Left lung (tissue), 10 donors: ENCODE measurements around the gene SMURF1. TPM values are rescaled to one million over a fixed set of nuclear protein-coding genes. Genes with fewer than 3 reads are reported as not detected.

Source experiments
- ATAC-seq: fragments of 200-7000 bp; cut with Tn5 transposase; one replicate; pipeline ENCODE4 v1.9.1; 2020; ENCODE audit warnings: moderate library complexity
- DNase-seq, 4 donors: peaks; one replicate each; pipeline ENCODE4 v3.0.0-alpha.2; 2013 to 2020
- H3K27ac ChIP-seq, 2 donors: fragments of 200-600 bp; sonication (generic) in 1 of 2; one replicate each; pipeline versions ENCODE4 v1.5.0 to v1.8.0; 2020 to 2021
- H3K27me3 ChIP-seq, 2 donors: fragments of 200-600 bp; sonication (generic) in 1 of 2; one replicate each; pipeline versions ENCODE4 v1.5.0 to v1.8.0; 2020 to 2021
- H3K36me3 ChIP-seq, 2 donors: fragments of 200-600 bp; sonication (generic) in 1 of 2; one replicate each; pipeline versions ENCODE4 v1.5.0 to v1.8.0; 2020 to 2021
- H3K4me1 ChIP-seq, 2 donors: fragments of 200-600 bp; one replicate each; pipeline ENCODE4 v1.8.0; 2021
- H3K4me3 ChIP-seq, 2 donors: fragments of 200-600 bp; sonication (generic) in 1 of 2; one replicate each; pipeline versions ENCODE4 v1.5.0 to v1.8.0; 2020 to 2021; ENCODE audit warnings: mild to moderate bottlenecking in 1 of 2
- H3K9me3 ChIP-seq, 2 donors: fragments of 200-600 bp; sonication (generic) in 1 of 2; one replicate each; pipeline versions ENCODE4 v1.5.0 to v1.8.0; 2020 to 2021
- CTCF ChIP-seq, 2 donors: fragments of 200-600 bp; sonication (generic) in 1 of 2; IDR thresholded peaks; one replicate each; pipeline versions ENCODE4 v1.5.0 to v1.8.0; 2021; ENCODE audit warnings: antibody characterized with exemption in 2 of 2
- intact Hi-C, 2 donors: fragments of 100-400 bp; cut with DNase I; formaldehyde crosslinking; loops; one replicate each; pipeline versions ENCODE4 v1.11.2 to v1.14.2; 2022
- polyA plus RNA-seq, 6 donors: library from polyadenylated mRNA; unstranded; fragments of 120-200 nt; gene quantifications; one replicate each; pipeline ENCODE4 v1.2.1, GENCODE V29; 2013; ENCODE audit not compliant: insufficient read length in 6 of 6
- total RNA-seq, 2 donors: library from RNA; stranded (reverse); fragmentation: NEBNext Ultra II Directional; extraction: Animal tissue kit (Norgen Biotek cat#: 25700); gene quantifications; one replicate each; pipeline ENCODE4 v1.2.1, GENCODE V29; 2021
- donor health status: DM: no; HTN: yes; CAD: no.
- donor health status: DM: no; HTN: no; CAD: no.

The SMURF1 gene
- total and polyA plus RNA-seq, 8 donors: 15.6 to 43.4 (median 18.3) TPM

GRCh38 chr7:99002148-99002826, 141.6 kb downstream of the SMURF1 start:
- intact Hi-C loops: no loop called here
- TF ChIP-seq CTCF (IDR thresholded peaks at IDR 0.05): no peak
- DNase-seq (no peak), ATAC-seq (peak; percentile 73)
- H3K27ac ChIP-seq: no peak overlapping the region
- peaks cover 0 to 95% of the 10 kb centered on the region in 2 donors for H3K36me3 ChIP-seq
- H3K4me3 ChIP-seq: no peak overlapping the region
- no peaks in the 10 kb centered on the region for H3K4me1 ChIP-seq
- no peaks in the 10 kb centered on the region for H3K9me3 ChIP-seq
- H3K27me3 ChIP-seq: no peaks in the 10 kb centered on the region

GRCh38 chr7:99001482-99002147, 142.3 kb downstream of the SMURF1 start:
- peaks cover 0 to 93% of the 10 kb centered on the region in 2 donors for H3K36me3 ChIP-seq
- H3K4me3 ChIP-seq: no peak overlapping the region
- no peaks in the 10 kb centered on the region for H3K27me3 ChIP-seq
- ATAC-seq (no peak), DNase-seq (no peak)
- H3K4me1 ChIP-seq: no peaks in the 10 kb centered on the region
- H3K9me3 ChIP-seq: no peaks in the 10 kb centered on the region
- TF ChIP-seq CTCF (IDR thresholded peaks at IDR 0.05): no peak
- intact Hi-C loops: no loop called here
- no peak overlapping the region for H3K27ac ChIP-seq

DNA sequence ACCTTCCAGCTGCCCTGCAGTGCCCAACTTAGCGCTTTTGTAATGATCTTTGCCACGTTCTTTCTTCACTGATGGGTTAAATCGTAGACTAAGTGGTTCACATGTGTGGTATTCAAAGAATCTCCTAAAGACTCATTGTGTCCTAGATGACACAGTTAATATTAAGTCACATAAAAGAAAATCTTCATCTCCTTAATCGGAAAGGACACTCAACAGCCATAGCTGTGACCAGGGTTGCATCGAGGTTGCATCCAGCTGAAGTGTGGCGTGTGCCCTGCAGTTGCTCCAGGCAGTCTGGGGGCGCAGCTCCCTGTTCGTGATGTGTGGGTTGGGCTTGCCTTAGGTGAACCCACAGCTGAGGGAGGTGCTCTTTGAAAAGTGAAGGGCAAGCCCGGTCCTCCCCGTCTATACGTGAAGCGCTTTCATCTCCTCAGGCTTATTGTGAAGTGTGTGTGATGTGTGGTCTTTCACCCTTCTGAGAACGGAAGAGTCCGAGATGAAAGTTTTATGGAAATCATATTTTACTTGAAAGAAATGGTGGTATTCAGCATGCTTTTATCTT, 142.9 kb downstream of the SMURF1 start:
- intact Hi-C loops: no loop called here

DNA sequence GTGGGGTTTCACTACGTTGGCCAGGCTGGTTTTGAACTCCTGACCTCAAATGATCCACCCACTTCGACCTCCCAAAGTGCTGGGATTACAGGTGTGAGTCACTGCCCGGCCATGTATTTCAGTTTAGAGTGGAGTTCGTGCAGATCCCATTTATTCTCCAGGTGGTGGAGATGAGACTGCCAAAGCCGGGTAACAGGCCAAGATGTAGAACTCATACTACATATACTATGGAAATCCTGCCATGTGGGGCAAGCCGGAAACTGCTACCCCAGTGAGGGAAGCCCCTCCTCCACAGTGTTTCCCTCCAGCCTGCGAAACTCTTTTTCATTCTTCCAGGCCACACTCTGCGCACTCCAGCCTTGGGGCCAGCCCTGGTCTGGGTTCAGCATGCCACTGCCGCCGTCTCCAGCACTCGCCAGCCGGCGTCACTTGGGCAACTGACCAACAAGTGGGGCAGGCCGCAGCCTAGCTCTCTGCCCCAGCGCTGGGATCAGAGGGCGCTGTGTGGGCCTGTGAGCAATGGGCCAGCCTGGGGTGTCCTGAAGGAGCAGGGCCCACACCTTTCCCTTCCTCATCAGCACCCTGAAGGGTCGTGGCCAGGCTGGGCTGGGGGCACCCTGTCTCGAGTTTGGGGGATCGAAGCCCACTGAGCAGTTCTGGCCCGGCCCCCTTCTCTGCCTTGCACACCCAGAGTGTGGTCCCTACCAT, 143.6 kb downstream of the SMURF1 start:
- no peaks in the 10 kb centered on the region for H3K9me3 ChIP-seq
- intact Hi-C loops: no loop called here
- H3K27me3 ChIP-seq: no peaks in the 10 kb centered on the region
- ATAC-seq (no peak), DNase-seq (no peak)
- H3K27ac ChIP-seq: no peak overlapping the region
- no peak for TF ChIP-seq CTCF (IDR thresholded peaks at IDR 0.05)
- H3K36me3 ChIP-seq: peaks cover 0 to 93% of the 10 kb centered on the region in 2 donors
- no peak overlapping the region for H3K4me3 ChIP-seq
- no peaks in the 10 kb centered on the region for H3K4me1 ChIP-seq

More for the DNA sequence above, 142.9 kb downstream of the SMURF1 start:
- Histone ChIP-seq H3K4me3 (no peak overlapping the region), H3K36me3 (peaks cover 0 to 93% of the 10 kb centered on the region in 2 donors), H3K27ac (no peak overlapping the region), H3K9me3 (no peaks in the 10 kb centered on the region), H3K27me3 (no peaks in the 10 kb centered on the region), H3K4me1 (no peaks in the 10 kb centered on the region)
- TF ChIP-seq CTCF (IDR thresholded peaks at IDR 0.05): no peak
- no peak for ATAC-seq
- DNase-seq: no peak
